Fibroblast of lung (primary cell): ENCODE data around the gene GAK. TPM values are rescaled to one million over a fixed set of nuclear protein-coding genes. Genes with fewer than 3 reads are reported as not detected.

ENCODE experiments used
- DNase-seq, 2 donors: peaks; one replicate each; pipeline versions ENCODE4 v3.0.0 to v3.0.0-alpha.2; 2010; ENCODE audit warnings: low read depth in 2 of 2
- H2AFZ ChIP-seq: 2 replicates; pipeline ENCODE4 v1.5.1; 2012; ENCODE audit warnings: low read length, control low read depth, inconsistent platforms
- H3K27ac ChIP-seq: 2 replicates; pipeline ENCODE4 v1.5.1; 2011; ENCODE audit warnings: low read length, control low read depth; ENCODE audit not compliant: insufficient read depth
- H3K27me3 ChIP-seq: 2 replicates; pipeline ENCODE4 v1.5.1; 2011; ENCODE audit warnings: mild to moderate bottlenecking, low read length; ENCODE audit not compliant: control insufficient read depth, insufficient read depth
- H3K36me3 ChIP-seq: 2 replicates; pipeline ENCODE4 v1.5.1; 2011; ENCODE audit warnings: low read length; ENCODE audit not compliant: control insufficient read depth, insufficient read depth
- H3K4me1 ChIP-seq: 2 replicates; pipeline ENCODE4 v1.5.1; 2011; ENCODE audit warnings: low read length; ENCODE audit not compliant: control insufficient read depth, insufficient read depth; ENCODE audit errors: extremely low read depth
- H3K4me2 ChIP-seq: 2 replicates; pipeline ENCODE4 v1.5.1; 2011; ENCODE audit warnings: low read length, control low read depth; ENCODE audit not compliant: insufficient read depth; ENCODE audit errors: extremely low read depth
- H3K4me3 ChIP-seq, 4 experiments: fragments of 200-600 bp in 1 of 4; sonication (generic) in 1 of 4; replicated peaks in 1 of 4; 2 replicates each; pipeline ENCODE4 v1.5.1; 2011 to 2016; ENCODE audit warnings: low read length in 4 of 4, low read depth in 3 of 4, mild to moderate bottlenecking in 3 of 4, control low read depth in 2 of 4, inconsistent platforms in 1 of 4, mixed read lengths in 1 of 4; ENCODE audit not compliant: insufficient read depth in 1 of 4; ENCODE audit errors: control extremely low read depth in 1 of 4
- H3K79me2 ChIP-seq: 2 replicates; pipeline ENCODE4 v1.5.1; 2012; ENCODE audit warnings: mild to moderate bottlenecking, low read length, inconsistent platforms; ENCODE audit not compliant: control insufficient read depth, insufficient read depth
- H3K9ac ChIP-seq: 2 replicates; pipeline ENCODE4 v1.5.1; 2011; ENCODE audit warnings: mild to moderate bottlenecking, low read length, control low read depth; ENCODE audit not compliant: insufficient read depth
- H3K9me3 ChIP-seq: 2 replicates; pipeline ENCODE4 v1.5.1; 2012; ENCODE audit warnings: low read depth, low read length; ENCODE audit not compliant: control insufficient read depth, insufficient read depth
- H4K20me1 ChIP-seq: 2 replicates; pipeline ENCODE4 v1.5.1; 2011; ENCODE audit warnings: low read length; ENCODE audit not compliant: control insufficient read depth, insufficient read depth; ENCODE audit errors: extremely low read depth
- CTCF ChIP-seq, 2 donors: IDR thresholded peaks in 1 of 2; conservative IDR thresholded peaks in 1 of 2; 1 replicate in 1 of 2; 2 replicates in 1 of 2; pipeline ENCODE4 v1.5.1; 2011 to 2012; ENCODE audit warnings: low read length in 2 of 2, control low read depth in 1 of 2, inconsistent platforms in 1 of 2, low read depth in 1 of 2, mild to moderate bottlenecking in 1 of 2
- EZH2 ChIP-seq: IDR thresholded peaks from 2 replicates; pipeline ENCODE4 v1.5.1; 2012; ENCODE audit warnings: low read length, control low read depth, mild to moderate bottlenecking; ENCODE audit errors: missing control alignments
- polyA plus RNA-seq, 2 donors: library from polyadenylated mRNA; depleted of rRNA in 1 of 2; stranded (reverse) in 1 of 2; unstranded in 1 of 2; fragments of >200 nt; gene quantifications; 2 replicates each; pipeline ENCODE4 v1.2.1, GENCODE V29; 2011 to 2012; ENCODE audit warnings: missing spikeins in 1 of 2
- total RNA-seq: library from RNA; depleted of rRNA; stranded (reverse); fragments of >200 nt; gene quantifications from 2 replicates; pipeline ENCODE4 v1.2.1, GENCODE V29; 2014

GAK gene
- total and polyA plus RNA-seq, 2 donors (not counting 1 experiment from before 2014, with no cell fraction given) = 10.1 to 48.2 TPM

GRCh38 chr4:877502-877901 is 54.6 kb downstream of the GAK start:
- Histone ChIP-seq H4K20me1 (no peaks in the 10 kb centered on the region), H3K36me3 (peaks cover 37% of the 10 kb centered on the region), H3K4me2 (no peak overlapping the region), H3K79me2 (no peaks in the 10 kb centered on the region), H3K4me1 (no peaks in the 10 kb centered on the region), H2AFZ (no peak overlapping the region), H3K9ac (no peak overlapping the region), H3K27ac (no peak overlapping the region), H3K4me3 (no peak overlapping the region), H3K27me3 (no peaks in the 10 kb centered on the region), H3K9me3 (no peaks in the 10 kb centered on the region)
- DNase-seq = no peak
- no peak for TF ChIP-seq EZH2
- TF ChIP-seq CTCF (conservative IDR thresholded peaks at IDR 0.05 in 1 of 2, IDR thresholded peaks at IDR 0.05 in 1 of 2; ENCODE audit: low read depth in 1 of 2, low read length in 2 of 2) = no peak

GRCh38 chr4:876780-877179 is 55.3 kb downstream of the GAK start:
- no peak overlapping the region for H2AFZ ChIP-seq
- no peaks in the 10 kb centered on the region for H3K4me1 ChIP-seq
- no peak for DNase-seq
- H3K79me2 ChIP-seq = no peaks in the 10 kb centered on the region
- H3K9me3 ChIP-seq = no peaks in the 10 kb centered on the region
- H3K9ac ChIP-seq = no peak overlapping the region
- no peak overlapping the region for H3K4me3 ChIP-seq
- H4K20me1 ChIP-seq = no peaks in the 10 kb centered on the region
- TF ChIP-seq EZH2 = no peak
- no peak for TF ChIP-seq CTCF (conservative IDR thresholded peaks at IDR 0.05 in 1 of 2, IDR thresholded peaks at IDR 0.05 in 1 of 2; ENCODE audit: low read depth in 1 of 2, low read length in 2 of 2)
- H3K36me3 ChIP-seq = peaks cover 36% of the 10 kb centered on the region
- no peaks in the 10 kb centered on the region for H3K27me3 ChIP-seq
- H3K27ac ChIP-seq = no peak overlapping the region
- H3K4me2 ChIP-seq = no peak overlapping the region

GRCh38 chr4:875818-876423 is 56.2 kb downstream of the GAK start:
- no peak overlapping the region for H2AFZ ChIP-seq
- H3K4me2 ChIP-seq = no peak overlapping the region
- H3K36me3 ChIP-seq = peaks cover 33% of the 10 kb centered on the region
- no peak for DNase-seq
- no peak for TF ChIP-seq EZH2
- TF ChIP-seq CTCF (conservative IDR thresholded peaks at IDR 0.05 in 1 of 2, IDR thresholded peaks at IDR 0.05 in 1 of 2; ENCODE audit: low read depth in 1 of 2, low read length in 2 of 2) = no peak
- H3K4me1 ChIP-seq = no peaks in the 10 kb centered on the region
- no peaks in the 10 kb centered on the region for H4K20me1 ChIP-seq
- H3K4me3 ChIP-seq = no peak overlapping the region
- H3K79me2 ChIP-seq = no peaks in the 10 kb centered on the region
- H3K9me3 ChIP-seq = no peaks in the 10 kb centered on the region
- H3K27ac ChIP-seq = no peak overlapping the region
- no peak overlapping the region for H3K9ac ChIP-seq
- H3K27me3 ChIP-seq = no peaks in the 10 kb centered on the region
